HUES64 (cell line): Measurements from ENCODE around the gene SLC11A2.
"Not testable (repeated sequence)": the region's sequence is repeated elsewhere in the genome, so short reads cannot be mapped to it uniquely, and the experiment has no call there.

Experiments used
- H3K27ac ChIP-seq: 2 replicates; pipeline ENCODE4 v1.7.0; 2013; ENCODE audit warnings: low read depth, low read length, inconsistent platforms
- H3K27me3 ChIP-seq: 2 replicates; pipeline ENCODE4 v1.6.1; 2013; ENCODE audit warnings: mild to moderate bottlenecking, low read length; ENCODE audit not compliant: insufficient read depth
- H3K36me3 ChIP-seq: 2 replicates; pipeline ENCODE4 v1.6.1; 2013; ENCODE audit warnings: mild to moderate bottlenecking, low read length; ENCODE audit not compliant: insufficient read depth
- H3K4me1 ChIP-seq: 2 replicates; pipeline ENCODE4 v1.6.1; 2013; ENCODE audit warnings: mild to moderate bottlenecking, low read length, moderate library complexity; ENCODE audit not compliant: insufficient read depth
- H3K4me3 ChIP-seq: 2 replicates; pipeline ENCODE4 v1.5.1; 2013; ENCODE audit warnings: mild to moderate bottlenecking, low read length, moderate library complexity
- H3K9ac ChIP-seq: 2 replicates; pipeline ENCODE4 v1.6.1; 2013; ENCODE audit warnings: mild to moderate bottlenecking, low read depth, low read length
- H3K9me3 ChIP-seq: 2 replicates; pipeline ENCODE4 v1.6.1; 2013; ENCODE audit warnings: low read depth, low read length; ENCODE audit not compliant: insufficient read depth
- WGBS: fragments of 150-250, 120-280 bp; methylation state at CpG from one replicate; pipeline ENCODE4 v1.1.7; 2013; ENCODE audit warnings: missing lambda C conversion rate; 5-methylcytosine and 5-hydroxymethylcytosine counted together

The SLC11A2 gene

GRCh38 chr12:50937653-50938052 lies 88.5 kb downstream of the SLC11A2 start:
- Histone ChIP-seq H3K4me3 (no peak overlapping the region), H3K9ac (no peak overlapping the region), H3K27ac (no peak overlapping the region), H3K4me1 (peaks cover 7% of the 10 kb centered on the region; the same call in 1 of the 2 replicates), H3K27me3 (no peaks in the 10 kb centered on the region), H3K36me3 (no peaks in the 10 kb centered on the region), H3K9me3 (peaks cover 6% of the 10 kb centered on the region; the same call in 1 of the 2 replicates)
- WGBS, result 100% methylated on average over 1 of the region's 1 CpG

- WGBS, result 90% methylated on average over 9 of the region's 9 CpGs
- peaks cover 7% of the 10 kb centered on the region; the same call in 1 of the 2 replicates for H3K4me1 ChIP-seq
Observed at GRCh38 chr12:50936821-50937530, 89.2 kb downstream of the SLC11A2 start.

GRCh38 chr12:50934981-50935807 lies 91.0 kb downstream of the SLC11A2 start:
- no peak overlapping the region for H3K4me3 ChIP-seq
- WGBS, result 91% methylated on average over 6 of the region's 6 CpGs

More at GRCh38 chr12:50936821-50937530, 89.2 kb downstream of the SLC11A2 start:
- Histone ChIP-seq H3K9me3 (peaks cover 6% of the 10 kb centered on the region; the same call in 1 of the 2 replicates), H3K9ac (no peak overlapping the region), H3K36me3 (no peaks in the 10 kb centered on the region), H3K4me3 (no peak overlapping the region), H3K27ac (no peak overlapping the region), H3K27me3 (no peaks in the 10 kb centered on the region)

GRCh38 chr12:50934371-50934851 lies 91.8 kb downstream of the SLC11A2 start:
- Histone ChIP-seq H3K4me1 (peaks cover 7% of the 10 kb centered on the region; the same call in 1 of the 2 replicates), H3K9me3 (peaks cover 6% of the 10 kb centered on the region; the same call in 1 of the 2 replicates), H3K27me3 (no peaks in the 10 kb centered on the region), H3K36me3 (no peaks in the 10 kb centered on the region), H3K9ac (no peak overlapping the region), H3K27ac (no peak overlapping the region), H3K4me3 (no peak overlapping the region)
- WGBS, result 88% methylated on average over 3 of the region's 3 CpGs

More at GRCh38 chr12:50934981-50935807, 91.0 kb downstream of the SLC11A2 start:
- no peak overlapping the region for H3K27ac ChIP-seq
- peaks cover 7% of the 10 kb centered on the region; the same call in 1 of the 2 replicates for H3K4me1 ChIP-seq
- no peak overlapping the region for H3K9ac ChIP-seq
- H3K36me3 ChIP-seq, result no peaks in the 10 kb centered on the region
- H3K27me3 ChIP-seq, result no peaks in the 10 kb centered on the region
- H3K9me3 ChIP-seq, result peaks cover 6% of the 10 kb centered on the region; the same call in 1 of the 2 replicates

GRCh38 chr12:50933459-50934124 lies 92.6 kb downstream of the SLC11A2 start:
- 88% methylated on average over 2 of the region's 2 CpGs for WGBS
- no peaks in the 10 kb centered on the region for H3K36me3 ChIP-seq
- no peak overlapping the region for H3K9ac ChIP-seq
- H3K27ac ChIP-seq, result no peak overlapping the region
- H3K4me3 ChIP-seq, result no peak overlapping the region
- H3K4me1 ChIP-seq, result peaks cover 10% of the 10 kb centered on the region; the same call in 1 of the 2 replicates
- H3K27me3 ChIP-seq, result no peaks in the 10 kb centered on the region
- H3K9me3 ChIP-seq, result peaks cover 6% of the 10 kb centered on the region; the same call in 1 of the 2 replicates

GRCh38 chr12:50932787-50933280 lies 93.3 kb downstream of the SLC11A2 start:
- Histone ChIP-seq H3K27ac (no peak overlapping the region), H3K4me3 (no peak overlapping the region), H3K27me3 (no peaks in the 10 kb centered on the region), H3K4me1 (peaks cover 10% of the 10 kb centered on the region; the same call in 1 of the 2 replicates), H3K36me3 (no peaks in the 10 kb centered on the region), H3K9me3 (peaks cover 6% of the 10 kb centered on the region; the same call in 1 of the 2 replicates), H3K9ac (no peak overlapping the region)
- WGBS, result 100% methylated on average over 2 of the region's 2 CpGs

GRCh38 chr12:50930477-50930876 lies 95.7 kb downstream of the SLC11A2 start:
- H3K36me3 ChIP-seq, H3K4me3 ChIP-seq, H3K27me3 ChIP-seq, H3K9me3 ChIP-seq, H3K27ac ChIP-seq, H3K9ac ChIP-seq: not testable (repeated sequence)
- peaks cover 19% of the 10 kb centered on the region for H3K4me1 ChIP-seq
- 93% methylated on average over 12 of the region's 12 CpGs for WGBS

GRCh38 chr12:50929831-50930230 lies 96.4 kb downstream of the SLC11A2 start:
- Histone ChIP-seq H3K36me3 (no peaks in the 10 kb centered on the region), H3K4me1 (peaks cover 19% of the 10 kb centered on the region), H3K27me3 (no peaks in the 10 kb centered on the region), H3K4me3 (no peak overlapping the region), H3K9ac (no peak overlapping the region), H3K9me3 (no peaks in the 10 kb centered on the region), H3K27ac (no peak overlapping the region)
- WGBS, result 91% methylated on average over 3 of the region's 3 CpGs
